ENCODE measurements around the gene TRIM15. TPM values are rescaled to one million over a fixed set of nuclear protein-coding genes. Genes with fewer than 3 reads are reported as not detected.
"Not testable (repeated sequence)": the region's sequence is repeated elsewhere in the genome, so short reads cannot be mapped to it uniquely, and the experiment has no call there.

The TRIM15 gene
- total and polyA plus RNA-seq, 10 donors: 0.13 to 0.29 TPM; not detected in 8

GRCh38 chr6:30164714-30165113, 1.4 kb downstream of the TRIM15 start:
- 70 to 88% (median 84%) methylated on average over 4 of the region's 4 CpGs for WGBS, 5 donors
- H3K4me1 ChIP-seq: peaks cover 0 to 4% (median 0%) of the 10 kb centered on the region in 6 donors
- no peaks in the 10 kb centered on the region for H3K36me3 ChIP-seq
- TF ChIP-seq POLR2AphosphoS5 (IDR thresholded peaks at IDR 0.05) (no peak), CTCF (IDR thresholded peaks at IDR 0.05 in 8 of 11, conservative IDR thresholded peaks at IDR 0.05 in 3 of 11) (no peak), POLR2A (IDR thresholded peaks at IDR 0.05) (no peak)
- H3K4me3 ChIP-seq: no peak overlapping the region
- intact Hi-C loops (cut with DNase I; ENCODE audit: low total_unique reads): no loop called here
- H3K27me3 ChIP-seq (replicated peaks in 1 of 7): peaks cover 0 to 44% (median 2%) of the 10 kb centered on the region in 7 donors
- no peak overlapping the region for H3K27ac ChIP-seq
- no peaks in the 10 kb centered on the region for H3K9me3 ChIP-seq
- DNase-seq: no peak

- intact Hi-C loops (cut with DNase I; ENCODE audit: low total_unique reads); H3K4me1 ChIP-seq; H3K36me3 ChIP-seq; DNase-seq; H3K4me3 ChIP-seq; H3K9me3 ChIP-seq; H3K27ac ChIP-seq: not testable (repeated sequence)
- 87 to 100% (median 96%) methylated on average over 1 of the region's 1 CpG for WGBS, 5 donors
- peaks cover 0 to 48% (median 3%) of the 10 kb centered on the region in 7 donors for H3K27me3 ChIP-seq (replicated peaks in 1 of 7)
These were observed 1.9 kb downstream of the TRIM15 start for GRCh38 chr6:30165238-30165637.

- WGBS, 5 donors: 34 to 50% (median 43%) methylated on average over 6 of the region's 6 CpGs
- DNase-seq: no peak
These were observed 3.8 kb downstream of the TRIM15 start for GRCh38 chr6:30167101-30167500.

GRCh38 chr6:30168741-30169140, 5.4 kb downstream of the TRIM15 start:
- H3K4me1 ChIP-seq: peaks cover 6 to 15% (median 11%) of the 10 kb centered on the region in 6 donors
- H3K4me3 ChIP-seq: no peak overlapping the region
- no peak overlapping the region for H3K27ac ChIP-seq
- intact Hi-C loops (cut with DNase I; ENCODE audit: low total_unique reads): no loop called here
- no peaks in the 10 kb centered on the region for H3K36me3 ChIP-seq
- no peak for DNase-seq
- H3K27me3 ChIP-seq (replicated peaks in 1 of 7): peaks cover 0 to 78% (median 31%) of the 10 kb centered on the region in 7 donors
- TF ChIP-seq CTCF (IDR thresholded peaks at IDR 0.05 in 8 of 11, conservative IDR thresholded peaks at IDR 0.05 in 3 of 11) (no peak), POLR2AphosphoS5 (IDR thresholded peaks at IDR 0.05) (no peak), POLR2A (IDR thresholded peaks at IDR 0.05) (no peak)
- H3K9me3 ChIP-seq: no peaks in the 10 kb centered on the region
- WGBS, 5 donors: 64 to 89% (median 71%) methylated on average over 1 of the region's 1 CpG

More at GRCh38 chr6:30167101-30167500, 3.8 kb downstream of the TRIM15 start:
- Histone ChIP-seq H3K27ac (no peak overlapping the region), H3K4me1 (peaks cover 3 to 11% (median 7%) of the 10 kb centered on the region in 6 donors), H3K4me3 (no peak overlapping the region), H3K9me3 (no peaks in the 10 kb centered on the region), H3K27me3 (replicated peaks in 1 of 7) (peaks cover 0 to 67% (median 20%) of the 10 kb centered on the region in 7 donors), H3K36me3 (no peaks in the 10 kb centered on the region)
- no peak for TF ChIP-seq POLR2AphosphoS5 (IDR thresholded peaks at IDR 0.05)
- TF ChIP-seq POLR2A (IDR thresholded peaks at IDR 0.05): no peak
- intact Hi-C loops (cut with DNase I; ENCODE audit: low total_unique reads): no loop called here

- H3K27me3 ChIP-seq (replicated peaks in 1 of 7): peaks cover 0 to 74% (median 31%) of the 10 kb centered on the region in 7 donors
- intact Hi-C loops (cut with DNase I; ENCODE audit: low total_unique reads): no loop called here
- peak; percentile 32 to 82 (median 65) for TF ChIP-seq CTCF (IDR thresholded peaks at IDR 0.05 in 8 of 11, conservative IDR thresholded peaks at IDR 0.05 in 3 of 11)
- TF ChIP-seq POLR2A (IDR thresholded peaks at IDR 0.05): no peak
- no peak for DNase-seq
- 21 to 28% (median 26%) methylated on average over 7 of the region's 7 CpGs for WGBS, 5 donors
- H3K4me3 ChIP-seq: no peak overlapping the region
- no peak overlapping the region for H3K27ac ChIP-seq
- H3K36me3 ChIP-seq: no peaks in the 10 kb centered on the region
- no peaks in the 10 kb centered on the region for H3K9me3 ChIP-seq
- H3K4me1 ChIP-seq: peaks cover 6 to 15% (median 11%) of the 10 kb centered on the region in 6 donors
These were observed 6.6 kb downstream of the TRIM15 start for GRCh38 chr6:30169658-30170614.
